Endothelial cell (in vitro differentiated cells): ENCODE measurements around the gene HIVEP2. TPM values are rescaled to one million over a fixed set of nuclear protein-coding genes. Genes with fewer than 3 reads are reported as not detected.

Source experiments
- DNase-seq: peaks from one replicate; pipeline ENCODE4 v3.0.0; 2021; ENCODE audit warnings: low spot score
- H3K27ac Mint-ChIP-seq: one replicate; pipeline ENCODE4 v1.8.0; 2021; ENCODE audit warnings: mixed read lengths, inconsistent platforms; ENCODE audit not compliant: unreplicated experiment
- H3K27me3 Mint-ChIP-seq: one replicate; pipeline ENCODE4 v1.8.0; 2021; ENCODE audit warnings: mild to moderate bottlenecking, moderate library complexity, mixed read lengths, inconsistent platforms; ENCODE audit not compliant: unreplicated experiment
- H3K36me3 Mint-ChIP-seq: one replicate; pipeline ENCODE4 v1.8.0; 2021; ENCODE audit warnings: mild to moderate bottlenecking, low read depth, mixed read lengths, inconsistent platforms; ENCODE audit not compliant: unreplicated experiment
- H3K4me1 Mint-ChIP-seq: one replicate; pipeline ENCODE4 v1.8.0; 2021; ENCODE audit warnings: mild to moderate bottlenecking, mixed read lengths, inconsistent platforms; ENCODE audit not compliant: unreplicated experiment
- H3K4me3 Mint-ChIP-seq: one replicate; pipeline ENCODE4 v1.8.0; 2021; ENCODE audit warnings: mild to moderate bottlenecking, mixed read lengths, inconsistent platforms; ENCODE audit not compliant: unreplicated experiment
- H3K9me3 Mint-ChIP-seq: one replicate; pipeline ENCODE4 v1.8.0; 2021; ENCODE audit warnings: mixed read lengths, inconsistent platforms; ENCODE audit not compliant: unreplicated experiment
- total RNA-seq: library from RNA; stranded (reverse); fragmentation: NEBNext Ultra II Directional; extraction: Animal tissue kit (Norgen Biotek cat#: 25700); gene quantifications from one replicate; pipeline ENCODE4 v1.2.1, GENCODE V29; 2021; ENCODE audit not compliant: unreplicated experiment
- TF ChIP-seq, protein P1 (sequence below): fragments of 200-600 bp; sonication (generic); IDR thresholded peaks from one replicate; pipeline ENCODE4 v1.5.0; 2021; ENCODE audit warnings: antibody characterized with exemption; ENCODE audit not compliant: unreplicated experiment

Gene HIVEP2
- total RNA-seq, 1 donor from 2014 or later: 15.6 TPM

DNA sequence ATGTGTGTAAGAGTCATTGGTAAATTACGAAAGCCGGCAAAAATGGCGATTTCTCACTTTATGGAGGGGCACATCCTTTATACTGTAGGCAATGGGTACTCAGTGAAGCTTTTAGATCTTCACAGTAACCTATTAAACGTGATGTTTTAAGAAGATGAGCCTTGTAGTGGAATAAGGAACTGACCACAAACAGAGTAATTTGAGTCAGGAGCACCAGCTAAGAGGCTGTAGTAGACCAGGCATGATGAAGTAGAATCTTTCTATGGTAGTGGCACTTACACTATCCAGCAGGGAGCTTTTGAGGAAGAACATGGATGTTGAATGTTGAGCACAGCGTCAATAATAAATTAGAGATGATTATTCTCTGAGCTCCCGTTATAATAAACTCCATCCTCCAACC lies 65.9 kb downstream of the HIVEP2 start:
- Mint-ChIP-seq H3K9me3 (no peaks in the 10 kb centered on the region), H3K4me1 (peaks cover 12% of the 10 kb centered on the region), H3K36me3 (no peaks in the 10 kb centered on the region), H3K27me3 (peaks cover 2% of the 10 kb centered on the region), H3K4me3 (no peak overlapping the region), H3K27ac (no peak overlapping the region)
- TF ChIP-seq, protein P1, sequence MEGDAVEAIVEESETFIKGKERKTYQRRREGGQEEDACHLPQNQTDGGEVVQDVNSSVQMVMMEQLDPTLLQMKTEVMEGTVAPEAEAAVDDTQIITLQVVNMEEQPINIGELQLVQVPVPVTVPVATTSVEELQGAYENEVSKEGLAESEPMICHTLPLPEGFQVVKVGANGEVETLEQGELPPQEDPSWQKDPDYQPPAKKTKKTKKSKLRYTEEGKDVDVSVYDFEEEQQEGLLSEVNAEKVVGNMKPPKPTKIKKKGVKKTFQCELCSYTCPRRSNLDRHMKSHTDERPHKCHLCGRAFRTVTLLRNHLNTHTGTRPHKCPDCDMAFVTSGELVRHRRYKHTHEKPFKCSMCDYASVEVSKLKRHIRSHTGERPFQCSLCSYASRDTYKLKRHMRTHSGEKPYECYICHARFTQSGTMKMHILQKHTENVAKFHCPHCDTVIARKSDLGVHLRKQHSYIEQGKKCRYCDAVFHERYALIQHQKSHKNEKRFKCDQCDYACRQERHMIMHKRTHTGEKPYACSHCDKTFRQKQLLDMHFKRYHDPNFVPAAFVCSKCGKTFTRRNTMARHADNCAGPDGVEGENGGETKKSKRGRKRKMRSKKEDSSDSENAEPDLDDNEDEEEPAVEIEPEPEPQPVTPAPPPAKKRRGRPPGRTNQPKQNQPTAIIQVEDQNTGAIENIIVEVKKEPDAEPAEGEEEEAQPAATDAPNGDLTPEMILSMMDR: no peak
- DNase-seq: no peak

GRCh38 chr6:142878407-142878806 lies 66.6 kb downstream of the HIVEP2 start:
- Mint-ChIP-seq H3K4me3 (no peak overlapping the region), H3K4me1 (peaks cover 15% of the 10 kb centered on the region), H3K36me3 (no peaks in the 10 kb centered on the region), H3K27me3 (peaks cover 2% of the 10 kb centered on the region), H3K27ac (no peak overlapping the region), H3K9me3 (no peaks in the 10 kb centered on the region)
- TF ChIP-seq, protein P1: no peak
- no peak for DNase-seq

DNA sequence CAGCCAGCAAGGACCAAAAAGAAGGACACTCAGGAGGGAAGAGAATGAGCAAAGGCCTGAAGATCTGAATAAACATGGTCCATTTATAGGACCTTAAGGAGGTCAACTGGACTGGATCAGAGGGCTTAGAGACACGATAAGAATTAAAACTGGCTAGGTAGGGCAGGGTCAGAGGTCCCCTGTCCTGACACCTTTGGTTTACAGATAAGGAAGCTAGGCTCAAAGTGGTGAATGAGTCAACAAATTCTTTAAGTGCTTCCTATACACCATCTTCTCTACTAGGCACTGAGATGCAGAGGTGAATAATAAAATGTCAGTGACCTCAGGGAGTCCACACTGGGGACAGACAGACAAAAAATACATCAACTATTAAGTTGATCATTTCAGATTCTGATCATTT lies 70.3 kb downstream of the HIVEP2 start:
- Mint-ChIP-seq H3K4me3 (no peak overlapping the region), H3K9me3 (no peaks in the 10 kb centered on the region), H3K27me3 (peaks cover 2% of the 10 kb centered on the region), H3K27ac (peak overlapping the region; percentile 7), H3K4me1 (peaks cover 23% of the 10 kb centered on the region), H3K36me3 (no peaks in the 10 kb centered on the region)
- no peak for DNase-seq
- TF ChIP-seq, protein P1: no peak

DNA sequence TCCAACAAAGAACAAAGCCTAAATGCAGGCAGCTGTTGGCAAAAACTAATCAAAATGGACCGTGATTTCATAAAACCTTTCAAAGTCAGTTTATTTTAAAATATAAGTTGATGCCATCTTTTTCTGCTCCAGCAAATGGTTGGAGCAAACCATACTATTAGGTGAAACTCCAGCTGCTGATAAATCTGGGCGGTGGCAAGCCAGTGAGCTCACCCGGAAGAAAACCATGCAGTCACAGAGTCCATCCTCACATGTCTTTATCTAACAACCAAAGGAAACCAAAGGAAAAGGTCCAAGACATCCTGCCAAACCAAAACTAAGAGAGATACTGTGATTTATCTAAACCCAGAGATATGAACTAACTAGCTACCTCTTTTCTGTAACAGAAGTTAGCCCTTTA lies 72.6 kb downstream of the HIVEP2 start:
- TF ChIP-seq, protein P1: no peak
- Mint-ChIP-seq H3K4me3 (no peak overlapping the region), H3K4me1 (peaks cover 23% of the 10 kb centered on the region), H3K27me3 (peaks cover 2% of the 10 kb centered on the region), H3K27ac (no peak overlapping the region), H3K9me3 (no peaks in the 10 kb centered on the region), H3K36me3 (no peaks in the 10 kb centered on the region)
- DNase-seq: no peak

GRCh38 chr6:142871910-142872331 lies 73.1 kb downstream of the HIVEP2 start:
- H3K27me3 Mint-ChIP-seq: peaks cover 2% of the 10 kb centered on the region
- DNase-seq: no peak
- no peak overlapping the region for H3K27ac Mint-ChIP-seq
- no peaks in the 10 kb centered on the region for H3K36me3 Mint-ChIP-seq
- no peak overlapping the region for H3K4me3 Mint-ChIP-seq
- TF ChIP-seq, protein P1: no peak
- no peaks in the 10 kb centered on the region for H3K9me3 Mint-ChIP-seq
- H3K4me1 Mint-ChIP-seq: peaks cover 23% of the 10 kb centered on the region
